HepG2 (cell line): ENCODE results near the gene TSPAN9. TPM values are rescaled to one million over a fixed set of nuclear protein-coding genes. Genes with fewer than 3 reads are reported as not detected.

Experiments used
- ATF1 ChIP-seq: IDR thresholded peaks from 2 replicates; pipeline ENCODE4 v1.6.1; 2016; ENCODE audit warnings: mild to moderate bottlenecking, control low read depth
- BRD4 ChIP-seq: sonication (generic); formaldehyde crosslinking; IDR thresholded peaks from 2 replicates; pipeline ENCODE4 v1.4.0; 2020; ENCODE audit warnings: missing genetic modification reagents
- ETS1 ChIP-seq: sonication (generic); formaldehyde crosslinking; IDR thresholded peaks from 2 replicates; pipeline ENCODE4 v1.4.0; 2020; ENCODE audit warnings: missing genetic modification reagents
- FOXJ3 ChIP-seq: sonication (generic); formaldehyde crosslinking; IDR thresholded peaks from 2 replicates; pipeline ENCODE4 v1.4.0; 2020; ENCODE audit warnings: missing genetic modification reagents, mild to moderate bottlenecking, borderline replicate concordance
- POLR2AphosphoS2 ChIP-seq: IDR thresholded peaks from 2 replicates; pipeline ENCODE4 v1.6.1; 2011; ENCODE audit warnings: low read depth, low read length, improper control_type of control experiment
- RNF219 ChIP-seq: sonication (generic); formaldehyde crosslinking; IDR thresholded peaks from 2 replicates; pipeline ENCODE4 v1.5.0; 2020; ENCODE audit warnings: mild to moderate bottlenecking, missing genetic modification reagents
- SALL1 ChIP-seq: sonication (generic); formaldehyde crosslinking; IDR thresholded peaks from 2 replicates; pipeline ENCODE4 v1.8.0; 2022; ENCODE audit warnings: mild to moderate bottlenecking, missing genetic modification reagents
- SIN3B ChIP-seq: fragments of 150-350 bp; IDR thresholded peaks from 2 replicates; pipeline ENCODE4 v1.6.1; 2014; ENCODE audit warnings: low read length
- ZMYM3 ChIP-seq: sonication (generic); formaldehyde crosslinking; IDR thresholded peaks from 2 replicates; pipeline ENCODE4 v1.5.1; 2020; ENCODE audit warnings: mild to moderate bottlenecking, missing genetic modification reagents
- ZNF331 ChIP-seq: sonication (generic); formaldehyde crosslinking; IDR thresholded peaks from 2 replicates; pipeline ENCODE4 v1.4.0; 2020; ENCODE audit warnings: missing genetic modification reagents
- ZNF441 ChIP-seq: sonication (generic); formaldehyde crosslinking; IDR thresholded peaks from 2 replicates; pipeline ENCODE4 v1.7.0; 2021; ENCODE audit warnings: missing genetic modification reagents, borderline replicate concordance
- polyA plus RNA-seq, 8 experiments: library from polyadenylated mRNA; depleted of rRNA in 3 of 8; stranded (reverse) in 7 of 8; unstranded in 1 of 8; fragments of >200 nt; fragmentation: Illumina TruSeq in 4 of 8; extraction: Trizol in 4 of 8; gene quantifications; 2 replicates each; pipeline versions ENCODE4 v1.2.1 to v1.2.3, GENCODE V29; 2011 to 2016; ENCODE audit warnings: low read depth in 4 of 8, missing spikeins in 1 of 8, mixed read lengths in 1 of 8; ENCODE audit not compliant: insufficient read depth in 1 of 8
- total RNA-seq, 5 experiments: library from RNA; depleted of rRNA; stranded (reverse); fragments of >200 nt; fragmentation: Illumina TruSeq; extraction: Trizol; gene quantifications; 2 replicates each; pipeline ENCODE4 v1.2.3, GENCODE V29; 2016; ENCODE audit warnings: low read depth in 1 of 5
- TF ChIP-seq, protein P1 (sequence below), 2 experiments: fragments of 450-650 bp in 1 of 2; sonication (generic) in 1 of 2; formaldehyde crosslinking in 1 of 2; IDR thresholded peaks; 2 replicates each; pipeline versions ENCODE4 v1.6.1 to v1.8.0; 2016 to 2022; ENCODE audit warnings: antibody characterized with exemption in 1 of 2, mild to moderate bottlenecking in 1 of 2, missing genetic modification reagents in 1 of 2
- TF ChIP-seq, protein P2 (sequence below): sonication (generic); formaldehyde crosslinking; conservative IDR thresholded peaks from 2 replicates; pipeline ENCODE4 v1.8.0; 2022; ENCODE audit warnings: mild to moderate bottlenecking, moderate library complexity, missing genetic modification reagents
- TF ChIP-seq, protein P3 (sequence below): sonication (generic); formaldehyde crosslinking; IDR thresholded peaks from 2 replicates; pipeline ENCODE4 v1.4.0; 2020; ENCODE audit warnings: low read depth, mild to moderate bottlenecking, missing genetic modification reagents

Gene TSPAN9
- total and polyA plus RNA-seq, 2 of the 13 experiments (the other 11 are each of a cell fraction or from before 2014, with no cell fraction given), result 18.1 to 42.3 TPM

DNA sequence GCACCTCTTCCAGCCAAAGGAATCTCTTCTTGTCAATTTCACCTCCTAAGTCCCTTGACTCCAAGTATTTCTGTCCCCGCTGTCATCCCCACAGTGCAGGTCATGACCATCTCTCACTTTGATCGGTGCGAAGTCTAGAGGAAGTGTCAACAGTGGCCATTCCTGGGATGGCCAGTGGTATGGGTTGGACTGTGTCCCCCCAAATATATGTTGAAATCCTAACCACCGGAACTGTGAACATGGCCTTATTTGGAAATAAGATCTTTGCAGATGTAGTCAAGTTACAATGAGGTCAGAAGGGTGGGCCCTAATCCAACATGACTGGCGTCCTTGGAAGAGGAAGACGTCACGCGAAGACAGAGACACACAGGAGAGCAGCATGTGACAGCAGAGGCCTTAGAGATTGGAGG, 257.9 kb downstream of the TSPAN9 start (continued):
- TF ChIP-seq, protein P1, sequence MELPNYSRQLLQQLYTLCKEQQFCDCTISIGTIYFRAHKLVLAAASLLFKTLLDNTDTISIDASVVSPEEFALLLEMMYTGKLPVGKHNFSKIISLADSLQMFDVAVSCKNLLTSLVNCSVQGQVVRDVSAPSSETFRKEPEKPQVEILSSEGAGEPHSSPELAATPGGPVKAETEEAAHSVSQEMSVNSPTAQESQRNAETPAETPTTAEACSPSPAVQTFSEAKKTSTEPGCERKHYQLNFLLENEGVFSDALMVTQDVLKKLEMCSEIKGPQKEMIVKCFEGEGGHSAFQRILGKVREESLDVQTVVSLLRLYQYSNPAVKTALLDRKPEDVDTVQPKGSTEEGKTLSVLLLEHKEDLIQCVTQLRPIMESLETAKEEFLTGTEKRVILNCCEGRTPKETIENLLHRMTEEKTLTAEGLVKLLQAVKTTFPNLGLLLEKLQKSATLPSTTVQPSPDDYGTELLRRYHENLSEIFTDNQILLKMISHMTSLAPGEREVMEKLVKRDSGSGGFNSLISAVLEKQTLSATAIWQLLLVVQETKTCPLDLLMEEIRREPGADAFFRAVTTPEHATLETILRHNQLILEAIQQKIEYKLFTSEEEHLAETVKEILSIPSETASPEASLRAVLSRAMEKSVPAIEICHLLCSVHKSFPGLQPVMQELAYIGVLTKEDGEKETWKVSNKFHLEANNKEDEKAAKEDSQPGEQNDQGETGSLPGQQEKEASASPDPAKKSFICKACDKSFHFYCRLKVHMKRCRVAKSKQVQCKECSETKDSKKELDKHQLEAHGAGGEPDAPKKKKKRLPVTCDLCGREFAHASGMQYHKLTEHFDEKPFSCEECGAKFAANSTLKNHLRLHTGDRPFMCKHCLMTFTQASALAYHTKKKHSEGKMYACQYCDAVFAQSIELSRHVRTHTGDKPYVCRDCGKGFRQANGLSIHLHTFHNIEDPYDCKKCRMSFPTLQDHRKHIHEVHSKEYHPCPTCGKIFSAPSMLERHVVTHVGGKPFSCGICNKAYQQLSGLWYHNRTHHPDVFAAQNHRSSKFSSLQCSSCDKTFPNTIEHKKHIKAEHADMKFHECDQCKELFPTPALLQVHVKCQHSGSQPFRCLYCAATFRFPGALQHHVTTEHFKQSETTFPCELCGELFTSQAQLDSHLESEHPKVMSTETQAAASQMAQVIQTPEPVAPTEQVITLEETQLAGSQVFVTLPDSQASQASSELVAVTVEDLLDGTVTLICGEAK (IDR thresholded peaks at IDR 0.05), result no peak
- TF ChIP-seq, protein P1 (CRISPR knock-in tag; IDR thresholded peaks at IDR 0.05), result peak; percentile 34; the same call in 1 of the 2 replicates
- TF ChIP-seq FOXJ3 (CRISPR knock-in tag), result no peak
- no peak for TF ChIP-seq BRD4 (CRISPR knock-in tag)
- 0 out of 2 replicates have a peak, but pooled peaks have one; percentile 32 for TF ChIP-seq ATF1 (CRISPR knock-in tag)
- TF ChIP-seq POLR2AphosphoS2, result no peak
- TF ChIP-seq, protein P2, sequence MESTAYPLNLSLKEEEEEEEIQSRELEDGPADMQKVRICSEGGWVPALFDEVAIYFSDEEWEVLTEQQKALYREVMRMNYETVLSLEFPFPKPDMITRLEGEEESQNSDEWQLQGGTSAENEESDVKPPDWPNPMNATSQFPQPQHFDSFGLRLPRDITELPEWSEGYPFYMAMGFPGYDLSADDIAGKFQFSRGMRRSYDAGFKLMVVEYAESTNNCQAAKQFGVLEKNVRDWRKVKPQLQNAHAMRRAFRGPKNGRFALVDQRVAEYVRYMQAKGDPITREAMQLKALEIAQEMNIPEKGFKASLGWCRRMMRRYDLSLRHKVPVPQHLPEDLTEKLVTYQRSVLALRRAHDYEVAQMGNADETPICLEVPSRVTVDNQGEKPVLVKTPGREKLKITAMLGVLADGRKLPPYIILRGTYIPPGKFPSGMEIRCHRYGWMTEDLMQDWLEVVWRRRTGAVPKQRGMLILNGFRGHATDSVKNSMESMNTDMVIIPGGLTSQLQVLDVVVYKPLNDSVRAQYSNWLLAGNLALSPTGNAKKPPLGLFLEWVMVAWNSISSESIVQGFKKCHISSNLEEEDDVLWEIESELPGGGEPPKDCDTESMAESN (CRISPR knock-in tag), result 0 out of 2 replicates have a peak, but pooled peaks have one; percentile 41
- peak; percentile 56; the same call in 1 of the 2 replicates for TF ChIP-seq ZMYM3
- peak; percentile 91 for TF ChIP-seq SALL1 (CRISPR knock-in tag)
- no peak for TF ChIP-seq RNF219
- peak; percentile 85 for TF ChIP-seq ZNF331
- TF ChIP-seq, protein P3, sequence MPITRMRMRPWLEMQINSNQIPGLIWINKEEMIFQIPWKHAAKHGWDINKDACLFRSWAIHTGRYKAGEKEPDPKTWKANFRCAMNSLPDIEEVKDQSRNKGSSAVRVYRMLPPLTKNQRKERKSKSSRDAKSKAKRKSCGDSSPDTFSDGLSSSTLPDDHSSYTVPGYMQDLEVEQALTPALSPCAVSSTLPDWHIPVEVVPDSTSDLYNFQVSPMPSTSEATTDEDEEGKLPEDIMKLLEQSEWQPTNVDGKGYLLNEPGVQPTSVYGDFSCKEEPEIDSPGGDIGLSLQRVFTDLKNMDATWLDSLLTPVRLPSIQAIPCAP (CRISPR knock-in tag), result no peak
- no peak for TF ChIP-seq ETS1 (CRISPR knock-in tag)
- TF ChIP-seq SIN3B, result no peak
- no peak; the same call in 1 of the 2 replicates for TF ChIP-seq ZNF441
